ENCODE measurements around the gene CASK. TPM values are rescaled to one million over a fixed set of nuclear protein-coding genes. Genes with fewer than 3 reads are reported as not detected.

CASK gene
- total RNA-seq, 1 experiment from 2014 or later = 54.6 TPM

DNA sequence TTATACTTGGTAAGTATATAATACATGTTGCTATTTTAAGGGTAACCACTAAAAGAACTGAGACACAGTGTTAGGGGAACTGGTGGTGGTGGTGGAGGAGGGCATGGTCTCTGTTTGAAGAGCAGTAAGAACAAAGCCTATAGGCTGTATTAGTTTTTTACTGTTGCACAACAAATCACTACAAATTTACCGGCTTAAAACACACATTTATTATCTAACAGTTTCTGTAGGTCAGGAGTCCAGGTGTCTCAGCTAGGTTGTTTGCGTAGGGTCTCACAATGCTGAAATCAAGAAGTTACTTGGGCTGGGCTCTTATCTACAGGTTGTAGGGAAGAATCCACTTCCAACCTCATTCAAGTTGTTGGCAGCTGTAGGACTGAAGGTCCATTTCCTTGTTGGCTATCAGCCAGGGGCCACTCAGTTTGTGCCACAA lies 52.6 kb downstream of the CASK start:
- Mint-ChIP-seq H3K4me3 (no peak overlapping the region), H3K36me3 (no peaks in the 10 kb centered on the region), H3K4me1 (peaks cover 28% of the 10 kb centered on the region), H3K27me3 (ENCODE audit: low read depth) (no peaks in the 10 kb centered on the region), H3K9me3 (peaks cover 9% of the 10 kb centered on the region; the same call in 1 of the 2 replicates), H3K27ac (no peak overlapping the region)
- no peak for DNase-seq (ENCODE audit: low spot score)
- TF ChIP-seq EMX1 (CRISPR knock-in tag; IDR thresholded peaks at IDR 0.05) = no peak
- no peak for TF ChIP-seq SP1 (CRISPR knock-in tag; conservative IDR thresholded peaks at IDR 0.05)
- TF ChIP-seq, protein P1, sequence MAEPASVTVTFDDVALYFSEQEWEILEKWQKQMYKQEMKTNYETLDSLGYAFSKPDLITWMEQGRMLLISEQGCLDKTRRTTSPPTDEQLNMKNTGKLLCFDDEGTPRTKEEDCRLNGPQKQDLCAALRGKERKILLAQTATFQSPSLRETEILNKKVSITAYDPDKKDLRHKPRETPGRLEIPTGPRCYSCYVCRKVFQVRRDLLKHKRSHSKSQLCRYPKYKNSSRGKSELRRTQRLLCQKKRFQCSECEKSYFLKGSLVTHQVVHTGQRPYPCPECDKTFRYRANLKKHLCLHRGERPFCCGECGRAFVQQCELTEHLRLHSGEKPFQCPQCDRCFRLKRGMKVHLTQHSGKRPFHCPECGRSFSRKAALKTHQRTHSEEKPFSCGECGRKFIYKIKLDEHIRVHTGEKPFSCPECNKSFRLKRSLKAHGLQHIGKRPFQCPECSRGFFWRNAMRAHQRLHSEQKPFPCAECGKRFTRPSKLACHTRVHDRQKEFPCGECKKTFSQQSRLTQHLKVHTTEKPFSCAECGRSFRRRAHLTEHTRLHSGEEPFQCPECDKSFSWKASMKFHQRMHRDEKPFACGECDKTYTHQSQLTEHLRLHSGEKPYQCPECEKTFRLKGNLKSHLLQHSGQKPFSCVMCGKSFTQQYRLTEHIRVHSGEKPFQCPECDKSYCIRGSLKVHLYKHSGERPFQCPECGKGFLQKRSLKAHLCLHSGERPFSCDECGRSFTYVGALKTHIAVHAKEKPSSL (CRISPR knock-in tag; conservative IDR thresholded peaks at IDR 0.05) = no peak
- TF ChIP-seq NR3C1 (CRISPR knock-in tag; conservative IDR thresholded peaks at IDR 0.05; ENCODE audit: low read depth) = no peak
- no peak for TF ChIP-seq ZNF317 (CRISPR knock-in tag; IDR thresholded peaks at IDR 0.05; ENCODE audit: borderline replicate concordance, low read depth)
- TF ChIP-seq, protein P2, sequence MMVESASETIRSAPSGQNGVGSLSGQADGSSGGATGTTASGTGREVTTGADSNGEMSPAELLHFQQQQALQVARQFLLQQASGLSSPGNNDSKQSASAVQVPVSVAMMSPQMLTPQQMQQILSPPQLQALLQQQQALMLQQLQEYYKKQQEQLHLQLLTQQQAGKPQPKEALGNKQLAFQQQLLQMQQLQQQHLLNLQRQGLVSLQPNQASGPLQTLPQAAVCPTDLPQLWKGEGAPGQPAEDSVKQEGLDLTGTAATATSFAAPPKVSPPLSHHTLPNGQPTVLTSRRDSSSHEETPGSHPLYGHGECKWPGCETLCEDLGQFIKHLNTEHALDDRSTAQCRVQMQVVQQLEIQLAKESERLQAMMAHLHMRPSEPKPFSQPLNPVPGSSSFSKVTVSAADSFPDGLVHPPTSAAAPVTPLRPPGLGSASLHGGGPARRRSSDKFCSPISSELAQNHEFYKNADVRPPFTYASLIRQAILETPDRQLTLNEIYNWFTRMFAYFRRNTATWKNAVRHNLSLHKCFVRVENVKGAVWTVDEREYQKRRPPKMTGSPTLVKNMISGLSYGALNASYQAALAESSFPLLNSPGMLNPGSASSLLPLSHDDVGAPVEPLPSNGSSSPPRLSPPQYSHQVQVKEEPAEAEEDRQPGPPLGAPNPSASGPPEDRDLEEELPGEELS (CRISPR knock-in tag; IDR thresholded peaks at IDR 0.05) = no peak
- TF ChIP-seq NR1H2 (CRISPR knock-in tag; IDR thresholded peaks at IDR 0.05) = no peak
- no peak for TF ChIP-seq ZNF671 (CRISPR knock-in tag; IDR thresholded peaks at IDR 0.05)
- TF ChIP-seq, protein P3, sequence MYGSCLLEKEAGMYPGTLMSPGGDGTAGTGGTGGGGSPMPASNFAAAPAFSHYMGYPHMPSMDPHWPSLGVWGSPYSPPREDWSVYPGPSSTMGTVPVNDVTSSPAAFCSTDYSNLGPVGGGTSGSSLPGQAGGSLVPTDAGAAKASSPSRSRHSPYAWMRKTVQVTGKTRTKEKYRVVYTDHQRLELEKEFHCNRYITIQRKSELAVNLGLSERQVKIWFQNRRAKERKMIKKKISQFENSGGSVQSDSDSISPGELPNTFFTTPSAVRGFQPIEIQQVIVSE (CRISPR knock-in tag; IDR thresholded peaks at IDR 0.05; ENCODE audit: borderline replicate concordance) = no peak
- TF ChIP-seq ZNF396 (CRISPR knock-in tag; IDR thresholded peaks at IDR 0.05; ENCODE audit: borderline replicate concordance) = no peak
- TF ChIP-seq, protein P4, sequence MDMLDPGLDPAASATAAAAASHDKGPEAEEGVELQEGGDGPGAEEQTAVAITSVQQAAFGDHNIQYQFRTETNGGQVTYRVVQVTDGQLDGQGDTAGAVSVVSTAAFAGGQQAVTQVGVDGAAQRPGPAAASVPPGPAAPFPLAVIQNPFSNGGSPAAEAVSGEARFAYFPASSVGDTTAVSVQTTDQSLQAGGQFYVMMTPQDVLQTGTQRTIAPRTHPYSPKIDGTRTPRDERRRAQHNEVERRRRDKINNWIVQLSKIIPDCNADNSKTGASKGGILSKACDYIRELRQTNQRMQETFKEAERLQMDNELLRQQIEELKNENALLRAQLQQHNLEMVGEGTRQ (CRISPR knock-in tag; IDR thresholded peaks at IDR 0.05) = no peak
- TF ChIP-seq, protein P5, sequence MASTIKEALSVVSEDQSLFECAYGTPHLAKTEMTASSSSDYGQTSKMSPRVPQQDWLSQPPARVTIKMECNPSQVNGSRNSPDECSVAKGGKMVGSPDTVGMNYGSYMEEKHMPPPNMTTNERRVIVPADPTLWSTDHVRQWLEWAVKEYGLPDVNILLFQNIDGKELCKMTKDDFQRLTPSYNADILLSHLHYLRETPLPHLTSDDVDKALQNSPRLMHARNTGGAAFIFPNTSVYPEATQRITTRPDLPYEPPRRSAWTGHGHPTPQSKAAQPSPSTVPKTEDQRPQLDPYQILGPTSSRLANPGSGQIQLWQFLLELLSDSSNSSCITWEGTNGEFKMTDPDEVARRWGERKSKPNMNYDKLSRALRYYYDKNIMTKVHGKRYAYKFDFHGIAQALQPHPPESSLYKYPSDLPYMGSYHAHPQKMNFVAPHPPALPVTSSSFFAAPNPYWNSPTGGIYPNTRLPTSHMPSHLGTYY (CRISPR knock-in tag; IDR thresholded peaks at IDR 0.05) = no peak
- no peak for TF ChIP-seq JUN (CRISPR knock-in tag; IDR thresholded peaks at IDR 0.05)
- TF ChIP-seq NR2C2 (CRISPR knock-in tag; IDR thresholded peaks at IDR 0.05) = no peak
- no peak for TF ChIP-seq FOXK1 (CRISPR knock-in tag; IDR thresholded peaks at IDR 0.05)
- TF ChIP-seq GABPB1 (CRISPR knock-in tag; IDR thresholded peaks at IDR 0.05) = no peak
- no peak for TF ChIP-seq FOXJ3 (CRISPR knock-in tag; IDR thresholded peaks at IDR 0.05; ENCODE audit: borderline replicate concordance)
- TF ChIP-seq, protein P6, sequence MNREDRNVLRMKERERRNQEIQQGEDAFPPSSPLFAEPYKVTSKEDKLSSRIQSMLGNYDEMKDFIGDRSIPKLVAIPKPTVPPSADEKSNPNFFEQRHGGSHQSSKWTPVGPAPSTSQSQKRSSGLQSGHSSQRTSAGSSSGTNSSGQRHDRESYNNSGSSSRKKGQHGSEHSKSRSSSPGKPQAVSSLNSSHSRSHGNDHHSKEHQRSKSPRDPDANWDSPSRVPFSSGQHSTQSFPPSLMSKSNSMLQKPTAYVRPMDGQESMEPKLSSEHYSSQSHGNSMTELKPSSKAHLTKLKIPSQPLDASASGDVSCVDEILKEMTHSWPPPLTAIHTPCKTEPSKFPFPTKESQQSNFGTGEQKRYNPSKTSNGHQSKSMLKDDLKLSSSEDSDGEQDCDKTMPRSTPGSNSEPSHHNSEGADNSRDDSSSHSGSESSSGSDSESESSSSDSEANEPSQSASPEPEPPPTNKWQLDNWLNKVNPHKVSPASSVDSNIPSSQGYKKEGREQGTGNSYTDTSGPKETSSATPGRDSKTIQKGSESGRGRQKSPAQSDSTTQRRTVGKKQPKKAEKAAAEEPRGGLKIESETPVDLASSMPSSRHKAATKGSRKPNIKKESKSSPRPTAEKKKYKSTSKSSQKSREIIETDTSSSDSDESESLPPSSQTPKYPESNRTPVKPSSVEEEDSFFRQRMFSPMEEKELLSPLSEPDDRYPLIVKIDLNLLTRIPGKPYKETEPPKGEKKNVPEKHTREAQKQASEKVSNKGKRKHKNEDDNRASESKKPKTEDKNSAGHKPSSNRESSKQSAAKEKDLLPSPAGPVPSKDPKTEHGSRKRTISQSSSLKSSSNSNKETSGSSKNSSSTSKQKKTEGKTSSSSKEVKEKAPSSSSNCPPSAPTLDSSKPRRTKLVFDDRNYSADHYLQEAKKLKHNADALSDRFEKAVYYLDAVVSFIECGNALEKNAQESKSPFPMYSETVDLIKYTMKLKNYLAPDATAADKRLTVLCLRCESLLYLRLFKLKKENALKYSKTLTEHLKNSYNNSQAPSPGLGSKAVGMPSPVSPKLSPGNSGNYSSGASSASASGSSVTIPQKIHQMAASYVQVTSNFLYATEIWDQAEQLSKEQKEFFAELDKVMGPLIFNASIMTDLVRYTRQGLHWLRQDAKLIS (CRISPR knock-in tag; IDR thresholded peaks at IDR 0.05; ENCODE audit: borderline replicate concordance) = no peak
- no peak for ATAC-seq
- POLR2A ChIA-PET = no interaction called here
- CTCF ChIA-PET = no interaction called here

Measured in WTC11 (cell line).